HG03175 (cell line): ENCODE data around the gene NIN.
A peak's percentile ranks its signal among the peaks of the same experiment; 100 is the strongest.

Experiments
- ATAC-seq: cut with Tn5 transposase; IDR thresholded peaks from one replicate; pipeline ENCODE4 v1.9.1; 2021; ENCODE audit warnings: mild to moderate bottlenecking, moderate library complexity; ENCODE audit not compliant: unreplicated experiment

NIN gene

GRCh38 chr14:50844391-50844790, 13.4 kb upstream of the NIN start:
- no peak for ATAC-seq

- ATAC-seq = no peak
Observed at GRCh38 chr14:50839691-50840090, 8.7 kb upstream of the NIN start.

- no peak for ATAC-seq
Observed at GRCh38 chr14:50839048-50839447, 8.1 kb upstream of the NIN start.

GRCh38 chr14:50837850-50838470, 7.0 kb upstream of the NIN start:
- no peak for ATAC-seq

- ATAC-seq = no peak
Observed at GRCh38 chr14:50837271-50837670, 6.3 kb upstream of the NIN start.

- no peak for ATAC-seq
Observed at GRCh38 chr14:50836515-50836914, 5.6 kb upstream of the NIN start.

- ATAC-seq = peak; percentile 24
Observed at GRCh38 chr14:50835280-50835679, 4.3 kb upstream of the NIN start.

GRCh38 chr14:50834802-50835276, 3.9 kb upstream of the NIN start:
- ATAC-seq = no peak

GRCh38 chr14:50832935-50833630, 2.1 kb upstream of the NIN start:
- no peak for ATAC-seq

- no peak for ATAC-seq
Observed at GRCh38 chr14:50831726-50832168, 785 bp upstream of the NIN start.

GRCh38 chr14:50830044-50830931, 674 bp downstream of the NIN start:
- peak; percentile 37 for ATAC-seq

- no peak for ATAC-seq
Observed at GRCh38 chr14:50829489-50830043, 1.4 kb downstream of the NIN start.

GRCh38 chr14:50828721-50829488, 2.1 kb downstream of the NIN start:
- ATAC-seq = no peak

GRCh38 chr14:50826681-50827080, 4.3 kb downstream of the NIN start:
- no peak for ATAC-seq

- no peak for ATAC-seq
Observed at GRCh38 chr14:50825307-50825706, 5.7 kb downstream of the NIN start.

GRCh38 chr14:50823762-50824636, 7.0 kb downstream of the NIN start:
- ATAC-seq = peak; percentile 81

- peak; percentile 22 for ATAC-seq
Observed at GRCh38 chr14:50823051-50823761, 7.8 kb downstream of the NIN start.

- ATAC-seq = no peak
Observed at GRCh38 chr14:50822501-50823042, 8.4 kb downstream of the NIN start.
